ENCODE results near the gene HPCAL1. TPM values are rescaled to one million over a fixed set of nuclear protein-coding genes. Genes with fewer than 3 reads are reported as not detected.

The HPCAL1 gene
- total and polyA plus RNA-seq, 2 experiments from 2014 or later: 8.3 to 25.4 TPM

DNA sequence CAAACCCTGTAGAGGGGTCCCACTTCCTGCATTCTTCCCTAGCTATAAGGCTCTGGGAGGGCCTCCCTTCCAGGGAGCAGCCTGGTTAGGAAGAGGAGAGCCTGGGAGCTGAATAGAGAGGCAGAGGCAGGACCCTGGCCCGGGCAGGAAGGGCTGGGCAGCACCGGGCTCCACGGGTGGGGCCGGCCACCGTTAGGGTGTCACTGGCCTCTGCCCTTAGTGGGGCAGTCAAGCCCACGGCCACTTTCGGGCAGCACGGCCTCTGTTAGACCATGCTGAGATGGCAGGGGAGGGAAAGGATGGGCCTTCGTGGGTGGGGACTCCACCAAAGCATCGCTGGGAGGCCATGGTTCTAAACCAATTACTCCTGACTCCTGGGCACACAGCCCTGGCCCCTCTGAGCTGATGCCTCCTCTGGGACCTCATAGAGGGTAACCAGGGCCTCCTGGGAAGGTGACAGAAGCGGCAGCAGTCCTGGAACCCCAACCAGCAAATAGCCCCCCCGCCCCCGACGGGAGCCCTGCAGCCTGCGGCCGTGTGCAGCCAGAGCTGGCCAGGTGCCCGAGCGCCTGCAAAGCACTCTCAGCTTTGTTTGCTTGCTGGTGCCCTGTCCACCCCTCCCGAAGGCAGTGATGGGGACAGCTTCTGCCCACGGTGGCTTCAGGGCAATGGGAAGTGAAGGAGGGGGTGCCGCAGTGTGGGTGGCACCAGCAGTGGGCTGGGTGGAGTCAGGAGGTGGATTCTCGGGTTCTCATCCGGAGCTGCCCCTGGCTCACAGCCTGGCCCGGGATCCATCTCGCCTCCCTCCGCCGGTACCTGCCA lies 16.3 kb upstream of the HPCAL1 start (continued):
- no peak for TF ChIP-seq CTCF (conservative IDR thresholded peaks at IDR 0.05; ENCODE audit: low read depth in 2 of 2)

GRCh38 chr2:10287761-10288160 lies 14.9 kb upstream of the HPCAL1 start:
- H2AFZ ChIP-seq: no peak overlapping the region
- Mint-ChIP-seq H3K4me3 (no peak overlapping the region), H3K27ac (no peak overlapping the region), H3K4me1 (peaks cover 9% of the 10 kb centered on the region), H3K36me3 (ENCODE audit: low read depth) (no peaks in the 10 kb centered on the region), H3K9me3 (no peaks in the 10 kb centered on the region), H3K27me3 (ENCODE audit: insufficient read depth, low read depth, poor library complexity) (peaks cover 13% of the 10 kb centered on the region)
- H3K9me2 ChIP-seq (ENCODE audit: insufficient read depth): no peaks in the 10 kb centered on the region
- H3K27me3 ChIP-seq (ENCODE audit: insufficient read depth): no peaks in the 10 kb centered on the region
- H3K27ac ChIP-seq (ENCODE audit: low read depth): no peak overlapping the region
- H3F3A ChIP-seq (replicated peaks; ENCODE audit: low read depth): no peaks in the 10 kb centered on the region
- DNase-seq (ENCODE audit: low spot score): no peak
- H4K20me1 ChIP-seq (replicated peaks; ENCODE audit: insufficient read depth): no peaks in the 10 kb centered on the region
- no peaks in the 10 kb centered on the region for H3K79me2 ChIP-seq (replicated peaks; ENCODE audit: insufficient read depth)
- H3K4me3 ChIP-seq: no peak overlapping the region
- no peak overlapping the region for H3K4me2 ChIP-seq
- no peaks in the 10 kb centered on the region for H3K4me1 ChIP-seq (ENCODE audit: insufficient read depth)
- ATAC-seq: no peak
- H3K36me3 ChIP-seq (ENCODE audit: insufficient read depth): no peaks in the 10 kb centered on the region
- TF ChIP-seq NANOG (IDR thresholded peaks at IDR 0.05; ENCODE audit: borderline replicate concordance) (no peak), JUNB (IDR thresholded peaks at IDR 0.05; ENCODE audit: unreplicated experiment) (no peak), POLR2AphosphoS5 (IDR thresholded peaks at IDR 0.05; ENCODE audit: low read depth) (no peak), STAT1 (IDR thresholded peaks at IDR 0.05; ENCODE audit: unreplicated experiment) (no peak), ZNF114 (CRISPR knock-in tag; IDR thresholded peaks at IDR 0.05) (no peak), EZH2phosphoT487 (IDR thresholded peaks at IDR 0.05; ENCODE audit: unreplicated experiment) (no peak), CREB1 (CRISPR knock-in tag; IDR thresholded peaks at IDR 0.05; ENCODE audit: low read depth) (no peak), ZNF331 (CRISPR knock-in tag; IDR thresholded peaks at IDR 0.05; ENCODE audit: low read depth) (no peak), EZH2 (IDR thresholded peaks at IDR 0.05; ENCODE audit: low read depth, unreplicated experiment) (no peak)
- TF ChIP-seq, protein P1, sequence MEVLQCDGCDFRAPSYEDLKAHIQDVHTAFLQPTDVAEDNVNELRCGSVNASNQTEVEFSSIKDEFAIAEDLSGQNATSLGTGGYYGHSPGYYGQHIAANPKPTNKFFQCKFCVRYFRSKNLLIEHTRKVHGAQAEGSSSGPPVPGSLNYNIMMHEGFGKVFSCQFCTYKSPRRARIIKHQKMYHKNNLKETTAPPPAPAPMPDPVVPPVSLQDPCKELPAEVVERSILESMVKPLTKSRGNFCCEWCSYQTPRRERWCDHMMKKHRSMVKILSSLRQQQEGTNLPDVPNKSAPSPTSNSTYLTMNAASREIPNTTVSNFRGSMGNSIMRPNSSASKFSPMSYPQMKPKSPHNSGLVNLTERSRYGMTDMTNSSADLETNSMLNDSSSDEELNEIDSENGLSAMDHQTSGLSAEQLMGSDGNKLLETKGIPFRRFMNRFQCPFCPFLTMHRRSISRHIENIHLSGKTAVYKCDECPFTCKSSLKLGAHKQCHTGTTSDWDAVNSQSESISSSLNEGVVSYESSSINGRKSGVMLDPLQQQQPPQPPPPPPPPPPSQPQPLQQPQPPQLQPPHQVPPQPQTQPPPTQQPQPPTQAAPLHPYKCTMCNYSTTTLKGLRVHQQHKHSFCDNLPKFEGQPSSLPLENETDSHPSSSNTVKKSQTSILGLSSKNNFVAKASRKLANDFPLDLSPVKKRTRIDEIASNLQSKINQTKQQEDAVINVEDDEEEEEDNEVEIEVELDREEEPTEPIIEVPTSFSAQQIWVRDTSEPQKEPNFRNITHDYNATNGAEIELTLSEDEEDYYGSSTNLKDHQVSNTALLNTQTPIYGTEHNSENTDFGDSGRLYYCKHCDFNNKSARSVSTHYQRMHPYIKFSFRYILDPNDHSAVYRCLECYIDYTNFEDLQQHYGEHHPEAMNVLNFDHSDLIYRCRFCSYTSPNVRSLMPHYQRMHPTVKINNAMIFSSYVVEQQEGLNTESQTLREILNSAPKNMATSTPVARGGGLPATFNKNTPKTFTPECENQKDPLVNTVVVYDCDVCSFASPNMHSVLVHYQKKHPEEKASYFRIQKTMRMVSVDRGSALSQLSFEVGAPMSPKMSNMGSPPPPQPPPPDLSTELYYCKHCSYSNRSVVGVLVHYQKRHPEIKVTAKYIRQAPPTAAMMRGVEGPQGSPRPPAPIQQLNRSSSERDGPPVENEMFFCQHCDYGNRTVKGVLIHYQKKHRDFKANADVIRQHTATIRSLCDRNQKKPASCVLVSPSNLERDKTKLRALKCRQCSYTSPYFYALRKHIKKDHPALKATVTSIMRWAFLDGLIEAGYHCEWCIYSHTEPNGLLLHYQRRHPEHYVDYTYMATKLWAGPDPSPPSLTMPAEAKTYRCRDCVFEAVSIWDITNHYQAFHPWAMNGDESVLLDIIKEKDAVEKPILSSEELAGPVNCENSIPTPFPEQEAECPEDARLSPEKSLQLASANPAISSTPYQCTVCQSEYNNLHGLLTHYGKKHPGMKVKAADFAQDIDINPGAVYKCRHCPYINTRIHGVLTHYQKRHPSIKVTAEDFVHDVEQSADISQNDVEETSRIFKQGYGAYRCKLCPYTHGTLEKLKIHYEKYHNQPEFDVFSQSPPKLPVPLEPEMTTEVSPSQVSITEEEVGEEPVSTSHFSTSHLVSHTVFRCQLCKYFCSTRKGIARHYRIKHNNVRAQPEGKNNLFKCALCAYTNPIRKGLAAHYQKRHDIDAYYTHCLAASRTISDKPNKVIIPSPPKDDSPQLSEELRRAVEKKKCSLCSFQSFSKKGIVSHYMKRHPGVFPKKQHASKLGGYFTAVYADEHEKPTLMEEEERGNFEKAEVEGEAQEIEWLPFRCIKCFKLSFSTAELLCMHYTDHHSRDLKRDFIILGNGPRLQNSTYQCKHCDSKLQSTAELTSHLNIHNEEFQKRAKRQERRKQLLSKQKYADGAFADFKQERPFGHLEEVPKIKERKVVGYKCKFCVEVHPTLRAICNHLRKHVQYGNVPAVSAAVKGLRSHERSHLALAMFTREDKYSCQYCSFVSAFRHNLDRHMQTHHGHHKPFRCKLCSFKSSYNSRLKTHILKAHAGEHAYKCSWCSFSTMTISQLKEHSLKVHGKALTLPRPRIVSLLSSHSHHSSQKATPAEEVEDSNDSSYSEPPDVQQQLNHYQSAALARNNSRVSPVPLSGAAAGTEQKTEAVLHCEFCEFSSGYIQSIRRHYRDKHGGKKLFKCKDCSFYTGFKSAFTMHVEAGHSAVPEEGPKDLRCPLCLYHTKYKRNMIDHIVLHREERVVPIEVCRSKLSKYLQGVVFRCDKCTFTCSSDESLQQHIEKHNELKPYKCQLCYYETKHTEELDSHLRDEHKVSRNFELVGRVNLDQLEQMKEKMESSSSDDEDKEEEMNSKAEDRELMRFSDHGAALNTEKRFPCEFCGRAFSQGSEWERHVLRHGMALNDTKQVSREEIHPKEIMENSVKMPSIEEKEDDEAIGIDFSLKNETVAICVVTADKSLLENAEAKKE (CRISPR knock-in tag; IDR thresholded peaks at IDR 0.05): no peak
- TF ChIP-seq, protein P2, sequence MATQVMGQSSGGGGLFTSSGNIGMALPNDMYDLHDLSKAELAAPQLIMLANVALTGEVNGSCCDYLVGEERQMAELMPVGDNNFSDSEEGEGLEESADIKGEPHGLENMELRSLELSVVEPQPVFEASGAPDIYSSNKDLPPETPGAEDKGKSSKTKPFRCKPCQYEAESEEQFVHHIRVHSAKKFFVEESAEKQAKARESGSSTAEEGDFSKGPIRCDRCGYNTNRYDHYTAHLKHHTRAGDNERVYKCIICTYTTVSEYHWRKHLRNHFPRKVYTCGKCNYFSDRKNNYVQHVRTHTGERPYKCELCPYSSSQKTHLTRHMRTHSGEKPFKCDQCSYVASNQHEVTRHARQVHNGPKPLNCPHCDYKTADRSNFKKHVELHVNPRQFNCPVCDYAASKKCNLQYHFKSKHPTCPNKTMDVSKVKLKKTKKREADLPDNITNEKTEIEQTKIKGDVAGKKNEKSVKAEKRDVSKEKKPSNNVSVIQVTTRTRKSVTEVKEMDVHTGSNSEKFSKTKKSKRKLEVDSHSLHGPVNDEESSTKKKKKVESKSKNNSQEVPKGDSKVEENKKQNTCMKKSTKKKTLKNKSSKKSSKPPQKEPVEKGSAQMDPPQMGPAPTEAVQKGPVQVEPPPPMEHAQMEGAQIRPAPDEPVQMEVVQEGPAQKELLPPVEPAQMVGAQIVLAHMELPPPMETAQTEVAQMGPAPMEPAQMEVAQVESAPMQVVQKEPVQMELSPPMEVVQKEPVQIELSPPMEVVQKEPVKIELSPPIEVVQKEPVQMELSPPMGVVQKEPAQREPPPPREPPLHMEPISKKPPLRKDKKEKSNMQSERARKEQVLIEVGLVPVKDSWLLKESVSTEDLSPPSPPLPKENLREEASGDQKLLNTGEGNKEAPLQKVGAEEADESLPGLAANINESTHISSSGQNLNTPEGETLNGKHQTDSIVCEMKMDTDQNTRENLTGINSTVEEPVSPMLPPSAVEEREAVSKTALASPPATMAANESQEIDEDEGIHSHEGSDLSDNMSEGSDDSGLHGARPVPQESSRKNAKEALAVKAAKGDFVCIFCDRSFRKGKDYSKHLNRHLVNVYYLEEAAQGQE (IDR thresholded peaks at IDR 0.05; ENCODE audit: unreplicated experiment): no peak
- TF ChIP-seq, protein P3, sequence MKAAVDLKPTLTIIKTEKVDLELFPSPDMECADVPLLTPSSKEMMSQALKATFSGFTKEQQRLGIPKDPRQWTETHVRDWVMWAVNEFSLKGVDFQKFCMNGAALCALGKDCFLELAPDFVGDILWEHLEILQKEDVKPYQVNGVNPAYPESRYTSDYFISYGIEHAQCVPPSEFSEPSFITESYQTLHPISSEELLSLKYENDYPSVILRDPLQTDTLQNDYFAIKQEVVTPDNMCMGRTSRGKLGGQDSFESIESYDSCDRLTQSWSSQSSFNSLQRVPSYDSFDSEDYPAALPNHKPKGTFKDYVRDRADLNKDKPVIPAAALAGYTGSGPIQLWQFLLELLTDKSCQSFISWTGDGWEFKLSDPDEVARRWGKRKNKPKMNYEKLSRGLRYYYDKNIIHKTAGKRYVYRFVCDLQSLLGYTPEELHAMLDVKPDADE (IDR thresholded peaks at IDR 0.05): no peak

All from GM23338 (cell line).